GM20000 (cell line): ENCODE measurements around the gene TMIGD3.
A peak's percentile ranks its signal among the peaks of the same experiment; 100 is the strongest.

Experiments
- DNase-seq: peaks from one replicate; pipeline ENCODE4 v3.0.0; 2012; ENCODE audit warnings: low spot score
- TF ChIP-seq, protein P1 (sequence below): IDR thresholded peaks from 2 replicates; pipeline ENCODE4 v1.5.1; 2012; ENCODE audit warnings: mild to moderate bottlenecking, control low read depth; ENCODE audit errors: extremely low read depth, missing control alignments

The TMIGD3 gene

DNA sequence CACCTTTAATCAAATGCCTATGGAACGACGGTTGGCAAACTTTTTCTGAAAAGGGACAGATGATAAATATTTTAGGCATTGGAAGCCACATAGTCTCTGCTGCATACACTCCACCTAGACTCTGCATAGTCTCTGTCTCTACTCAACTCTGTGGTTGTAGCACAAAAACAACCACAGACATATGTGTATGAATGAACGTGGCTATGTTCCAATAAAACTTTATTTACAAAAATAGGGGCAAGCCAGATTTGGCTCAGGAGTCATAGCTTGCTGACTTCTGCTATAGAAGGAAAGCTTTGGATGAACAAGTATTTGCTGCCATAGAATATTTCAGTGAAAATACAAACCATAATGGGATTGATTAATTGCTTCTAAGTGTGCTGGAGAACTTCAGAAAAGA is 37.5 kb upstream of the TMIGD3 start:
- TF ChIP-seq, protein P1, sequence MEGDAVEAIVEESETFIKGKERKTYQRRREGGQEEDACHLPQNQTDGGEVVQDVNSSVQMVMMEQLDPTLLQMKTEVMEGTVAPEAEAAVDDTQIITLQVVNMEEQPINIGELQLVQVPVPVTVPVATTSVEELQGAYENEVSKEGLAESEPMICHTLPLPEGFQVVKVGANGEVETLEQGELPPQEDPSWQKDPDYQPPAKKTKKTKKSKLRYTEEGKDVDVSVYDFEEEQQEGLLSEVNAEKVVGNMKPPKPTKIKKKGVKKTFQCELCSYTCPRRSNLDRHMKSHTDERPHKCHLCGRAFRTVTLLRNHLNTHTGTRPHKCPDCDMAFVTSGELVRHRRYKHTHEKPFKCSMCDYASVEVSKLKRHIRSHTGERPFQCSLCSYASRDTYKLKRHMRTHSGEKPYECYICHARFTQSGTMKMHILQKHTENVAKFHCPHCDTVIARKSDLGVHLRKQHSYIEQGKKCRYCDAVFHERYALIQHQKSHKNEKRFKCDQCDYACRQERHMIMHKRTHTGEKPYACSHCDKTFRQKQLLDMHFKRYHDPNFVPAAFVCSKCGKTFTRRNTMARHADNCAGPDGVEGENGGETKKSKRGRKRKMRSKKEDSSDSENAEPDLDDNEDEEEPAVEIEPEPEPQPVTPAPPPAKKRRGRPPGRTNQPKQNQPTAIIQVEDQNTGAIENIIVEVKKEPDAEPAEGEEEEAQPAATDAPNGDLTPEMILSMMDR, result no peak
- DNase-seq, result no peak

DNA sequence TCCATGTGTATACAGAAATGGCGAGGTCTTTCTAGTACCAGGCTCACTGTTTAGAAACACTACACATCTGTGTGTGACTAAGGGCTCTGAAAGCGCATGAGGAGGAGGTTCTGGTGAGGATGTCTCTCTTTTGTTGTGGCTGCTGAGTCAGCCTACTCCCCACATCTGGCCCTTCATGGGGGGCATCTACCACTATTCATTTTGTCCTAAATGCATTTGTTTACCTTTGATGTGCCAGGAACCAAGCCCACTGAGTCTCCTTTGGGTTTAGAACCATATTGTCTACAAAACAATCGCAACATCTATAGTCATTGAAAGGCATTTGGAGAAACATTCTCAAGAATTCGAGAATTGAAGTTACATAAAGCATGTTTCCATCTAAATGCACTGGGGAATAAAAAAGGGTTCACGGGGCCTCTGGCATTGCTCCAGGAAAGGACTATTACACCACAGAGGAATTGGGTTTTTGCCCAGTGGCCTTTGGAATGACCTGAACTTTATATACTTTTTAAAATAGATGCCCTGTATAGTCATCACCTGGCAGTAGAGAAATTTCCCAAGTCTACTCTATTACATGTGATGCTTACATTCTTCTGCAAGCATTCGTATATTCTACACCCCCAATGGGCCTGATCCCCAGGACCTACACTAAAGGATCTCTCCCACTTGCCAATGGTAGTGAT is 35.1 kb upstream of the TMIGD3 start:
- TF ChIP-seq, protein P1, result no peak
- no peak for DNase-seq

DNA sequence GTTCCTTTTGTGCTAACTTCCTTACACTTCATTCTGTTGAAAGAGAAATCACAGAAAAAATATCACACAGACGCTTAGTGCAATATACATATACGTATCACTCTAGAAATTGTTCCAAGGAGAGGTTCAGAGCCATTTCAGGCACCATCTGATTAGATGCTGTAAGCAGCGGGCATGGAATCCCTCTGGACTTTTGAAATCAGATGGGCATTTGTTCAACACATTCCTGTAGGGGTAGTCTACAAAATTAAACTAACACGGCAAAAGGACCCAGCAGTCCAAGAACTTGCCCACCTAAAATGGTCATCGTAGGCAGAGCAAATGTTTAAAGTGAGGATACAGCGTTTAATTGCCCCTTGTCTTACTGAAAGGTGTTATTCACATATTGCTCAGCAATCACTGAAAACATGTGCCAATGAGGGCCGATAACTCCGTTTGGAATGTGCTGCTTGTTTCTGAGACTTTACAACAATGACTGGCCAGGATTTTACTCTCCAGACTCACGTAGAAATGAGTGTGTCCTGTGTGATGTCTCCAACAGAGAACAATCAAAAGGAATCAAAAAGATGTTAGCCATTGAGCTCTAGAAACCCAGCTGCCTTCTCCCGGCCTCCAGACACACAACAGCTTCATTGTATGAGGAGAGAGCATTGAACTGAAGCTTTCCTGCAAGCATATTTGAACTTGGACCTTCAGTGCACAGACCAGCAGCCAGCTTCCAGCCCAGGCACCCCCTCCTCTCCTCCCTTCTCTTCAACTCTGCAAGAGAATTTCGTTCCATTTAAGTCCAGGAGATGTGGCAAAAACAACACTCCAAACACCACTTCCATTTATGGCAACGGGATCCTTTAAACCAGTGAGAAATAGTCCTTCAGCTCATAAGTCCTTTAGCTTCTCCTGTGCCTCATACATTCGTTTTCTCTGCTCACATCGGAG is 32.1 kb upstream of the TMIGD3 start:
- no peak for DNase-seq
- TF ChIP-seq, protein P1, result no peak

DNA sequence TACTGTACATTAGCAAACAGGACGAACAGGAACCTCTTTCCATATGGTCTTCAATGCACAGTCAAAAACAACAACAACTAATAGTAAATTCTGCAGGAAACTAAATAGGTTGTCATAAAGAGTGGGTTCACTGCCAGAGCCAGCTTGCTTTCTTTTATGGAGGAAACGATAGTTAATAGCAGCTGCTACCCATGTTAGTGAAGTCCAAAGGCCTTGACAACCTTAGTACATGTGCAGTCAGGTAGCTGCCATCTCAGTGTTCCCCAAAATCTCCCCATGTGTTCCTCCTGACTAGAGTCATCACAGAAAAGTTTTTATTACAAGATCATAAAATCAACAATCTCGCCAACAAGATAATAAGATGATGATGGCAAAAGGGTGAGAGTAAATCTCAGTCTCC is 16.6 kb upstream of the TMIGD3 start:
- DNase-seq, result no peak

DNA sequence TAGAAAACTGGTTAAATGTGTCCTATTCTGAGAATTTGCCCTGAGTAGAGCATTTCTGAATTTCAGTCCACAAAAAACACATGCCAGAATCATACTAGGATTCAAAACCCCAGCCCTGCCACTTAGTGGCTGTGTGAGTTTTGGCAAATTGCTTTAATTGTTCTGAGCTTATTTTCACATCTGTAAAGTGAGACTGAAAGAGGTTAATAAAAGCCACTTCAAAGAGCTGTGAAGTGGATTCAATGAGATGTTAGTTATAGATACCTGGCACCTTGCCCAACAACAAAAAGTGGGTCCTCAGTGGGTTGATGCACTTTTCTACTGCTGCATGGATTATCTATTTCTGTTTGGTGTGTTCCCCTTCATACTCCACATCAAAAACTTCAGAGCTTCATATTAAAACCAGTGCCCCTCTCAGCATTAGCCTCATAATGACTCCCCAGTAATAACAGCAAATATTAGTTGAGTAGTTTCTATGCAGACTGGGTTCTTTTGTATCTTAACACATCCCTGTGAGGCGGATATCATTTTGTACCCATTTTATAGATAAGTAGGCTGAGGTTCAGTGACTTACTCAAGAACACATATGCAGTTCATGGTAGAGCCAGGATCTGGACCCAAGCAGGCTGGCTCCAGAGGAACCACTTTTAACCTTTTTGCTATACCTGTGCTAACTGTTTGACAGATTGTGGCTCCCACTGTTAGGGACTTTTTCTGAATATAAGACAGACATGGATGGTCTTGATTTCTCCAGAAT is 14.2 kb upstream of the TMIGD3 start:
- DNase-seq, result no peak

More for the DNA sequence above, 16.6 kb upstream of the TMIGD3 start:
- TF ChIP-seq, protein P1, result no peak

DNA sequence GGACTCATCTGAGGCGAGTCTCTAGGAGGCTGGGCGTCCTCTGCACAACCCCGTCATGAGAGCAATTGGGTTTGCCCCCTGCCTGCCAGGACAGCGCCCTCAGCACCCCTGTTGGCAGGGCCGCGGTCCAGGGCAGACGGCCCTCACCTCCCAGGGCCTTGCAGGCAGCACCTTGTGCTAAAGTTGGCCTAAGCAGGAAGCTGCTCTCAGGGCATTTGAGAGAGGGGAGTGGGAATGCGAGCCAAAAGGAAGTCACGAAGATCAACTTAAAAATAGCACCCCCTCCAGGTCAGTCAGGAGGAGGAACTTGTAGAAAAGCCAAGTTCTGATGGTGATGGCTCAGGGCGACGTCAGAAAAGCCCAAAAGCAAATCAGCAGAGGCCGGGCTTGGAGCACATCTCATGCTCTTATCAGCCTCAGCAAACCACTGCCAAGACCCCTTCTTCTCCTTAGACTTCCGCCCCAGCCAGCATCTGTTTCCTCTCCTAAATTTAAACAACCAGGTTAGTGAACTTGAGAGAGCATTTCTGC is 12.6 kb upstream of the TMIGD3 start:
- TF ChIP-seq, protein P1, result peak; percentile 21
- peak; percentile 68 for DNase-seq

More for the DNA sequence above, 14.2 kb upstream of the TMIGD3 start:
- TF ChIP-seq, protein P1, result no peak
